WTC11 (cell line): ENCODE measurements around the gene ATP6V1A. TPM values are rescaled to one million over a fixed set of nuclear protein-coding genes. Genes with fewer than 3 reads are reported as not detected.

Experiments used
- ATAC-seq: fragments of 200-7000 bp; cut with Tn5 transposase; 2 replicates; pipeline ENCODE4 v1.10.0; 2021; ENCODE audit warnings: mild to moderate bottlenecking, moderate library complexity
- CTCF ChIA-PET: fragments of 300-600 bp; sonication (Branson Sonifier 250); formaldehyde crosslinking; loops from one replicate; lab custom pipeline; 2021; ENCODE audit warnings: antibody characterized with exemption; lab: Charles Lee
- POLR2A ChIA-PET: fragments of 350-600 bp; sonication (Branson Sonifier 250); formaldehyde crosslinking; loops from one replicate; lab custom pipeline; 2021; ENCODE audit warnings: antibody characterized with exemption; lab: Charles Lee
- DNase-seq: peaks from one replicate; pipeline ENCODE4 v3.0.0; 2021; ENCODE audit warnings: low spot score
- H3K27ac Mint-ChIP-seq: 2 replicates; pipeline ENCODE4 v1.8.0; 2021; ENCODE audit warnings: mixed read lengths
- H3K27me3 Mint-ChIP-seq: 2 replicates; pipeline ENCODE4 v1.8.0; 2021; ENCODE audit warnings: low read depth, mild to moderate bottlenecking, moderate library complexity, mixed read lengths
- H3K36me3 Mint-ChIP-seq: 2 replicates; pipeline ENCODE4 v1.8.0; 2021; ENCODE audit warnings: mixed read lengths
- H3K4me1 Mint-ChIP-seq: 2 replicates; pipeline ENCODE4 v1.8.0; 2022; ENCODE audit warnings: mixed read lengths
- H3K4me3 Mint-ChIP-seq: 2 replicates; pipeline ENCODE4 v1.8.0; 2021; ENCODE audit warnings: mild to moderate bottlenecking, moderate library complexity, mixed read lengths
- H3K9me3 Mint-ChIP-seq: 2 replicates; pipeline ENCODE4 v1.8.0; 2021; ENCODE audit warnings: mixed read lengths
- CBFB ChIP-seq: sonication (generic); formaldehyde crosslinking; IDR thresholded peaks from 2 replicates; pipeline ENCODE4 v1.8.1; 2022; ENCODE audit warnings: mild to moderate bottlenecking, low read depth, missing genetic modification reagents
- ELF4 ChIP-seq: sonication (generic); formaldehyde crosslinking; IDR thresholded peaks from 2 replicates; pipeline ENCODE4 v1.8.1; 2022; ENCODE audit warnings: low read depth, mild to moderate bottlenecking, moderate library complexity, missing genetic modification reagents
- EMX1 ChIP-seq: fragments of 250-450 bp; sonication (Bioruptor Pico); IDR thresholded peaks from 2 replicates; pipeline ENCODE4 v1.8.0; 2021; ENCODE audit warnings: mild to moderate bottlenecking
- ETV6 ChIP-seq: sonication (generic); formaldehyde crosslinking; IDR thresholded peaks from 2 replicates; pipeline ENCODE4 v1.8.1; 2022; ENCODE audit warnings: mild to moderate bottlenecking, missing genetic modification reagents
- GABPB1 ChIP-seq: sonication (generic); formaldehyde crosslinking; IDR thresholded peaks from 2 replicates; pipeline ENCODE4 v1.8.1; 2023; ENCODE audit warnings: mild to moderate bottlenecking, missing genetic modification reagents
- GRHL2 ChIP-seq: fragments of 250-450 bp; sonication (Bioruptor Pico); IDR thresholded peaks from 2 replicates; pipeline ENCODE4 v1.8.0; 2022; ENCODE audit warnings: mild to moderate bottlenecking, moderate library complexity; ENCODE audit not compliant: insufficient replicate concordance, severe bottlenecking
- HMGA2 ChIP-seq: fragments of 250-450 bp; sonication (Bioruptor Pico); IDR thresholded peaks from 2 replicates; pipeline ENCODE4 v1.4.0; 2021; ENCODE audit warnings: mild to moderate bottlenecking, moderate library complexity
- MXD4 ChIP-seq: fragments of 250-450 bp; sonication (Bioruptor Pico); IDR thresholded peaks from 2 replicates; pipeline ENCODE4 v1.8.0; 2021; ENCODE audit warnings: mild to moderate bottlenecking, moderate library complexity, borderline replicate concordance
- NR3C1 ChIP-seq: sonication (generic); formaldehyde crosslinking; conservative IDR thresholded peaks from 2 replicates; pipeline ENCODE4 v1.8.1; 2023; ENCODE audit warnings: low read depth, mild to moderate bottlenecking, missing genetic modification reagents
- PRRX2 ChIP-seq: fragments of 250-450 bp; sonication (Bioruptor Pico); IDR thresholded peaks from 2 replicates; pipeline ENCODE4 v1.8.0; 2021; ENCODE audit warnings: mild to moderate bottlenecking
- TCF7 ChIP-seq: sonication (generic); formaldehyde crosslinking; IDR thresholded peaks from 2 replicates; pipeline ENCODE4 v1.8.0; 2022; ENCODE audit warnings: mild to moderate bottlenecking, low read depth, missing genetic modification reagents, moderate library complexity
- ZNF121 ChIP-seq: sonication (generic); formaldehyde crosslinking; IDR thresholded peaks from 2 replicates; pipeline ENCODE4 v1.8.0; 2023; ENCODE audit warnings: missing genetic modification reagents
- ZNF671 ChIP-seq: fragments of 250-450 bp; sonication (Bioruptor Pico); IDR thresholded peaks from 2 replicates; pipeline ENCODE4 v1.8.0; 2021; ENCODE audit warnings: mild to moderate bottlenecking
- total RNA-seq: library from RNA; stranded (reverse); gene quantifications from 3 replicates; pipeline ENCODE4 v1.2.3, GENCODE V29; 2021
- TF ChIP-seq, protein P1 (sequence below): sonication (generic); formaldehyde crosslinking; conservative IDR thresholded peaks from 2 replicates; pipeline ENCODE4 v1.8.1; 2022; ENCODE audit warnings: mild to moderate bottlenecking, missing genetic modification reagents
- TF ChIP-seq, protein P2 (sequence below): sonication (generic); formaldehyde crosslinking; IDR thresholded peaks from 2 replicates; pipeline ENCODE4 v1.8.1; 2022; ENCODE audit warnings: low read depth, missing genetic modification reagents, borderline replicate concordance
- TF ChIP-seq, protein P3 (sequence below): sonication (generic); formaldehyde crosslinking; conservative IDR thresholded peaks from 2 replicates; pipeline ENCODE4 v1.8.1; 2023; ENCODE audit warnings: mild to moderate bottlenecking, low read depth, missing genetic modification reagents, moderate library complexity
- TF ChIP-seq, protein P4 (sequence below): sonication (generic); formaldehyde crosslinking; IDR thresholded peaks from 2 replicates; pipeline ENCODE4 v1.8.0; 2022; ENCODE audit warnings: mild to moderate bottlenecking, missing genetic modification reagents
- TF ChIP-seq, protein P5 (sequence below): sonication (generic); formaldehyde crosslinking; IDR thresholded peaks from 2 replicates; pipeline ENCODE4 v1.8.0; 2023; ENCODE audit warnings: missing genetic modification reagents, mild to moderate bottlenecking, borderline replicate concordance
- TF ChIP-seq, protein P6 (sequence below): fragments of 250-450 bp; sonication (Bioruptor Pico); IDR thresholded peaks from 2 replicates; pipeline ENCODE4 v2.1.2; 2022; ENCODE audit warnings: mild to moderate bottlenecking, moderate library complexity
- TF ChIP-seq, protein P7 (sequence below): sonication (generic); formaldehyde crosslinking; IDR thresholded peaks from 2 replicates; pipeline ENCODE4 v1.8.0; 2023; ENCODE audit warnings: mild to moderate bottlenecking, missing genetic modification reagents

Gene ATP6V1A
- total RNA-seq, 1 experiment from 2014 or later = 90.7 TPM

DNA sequence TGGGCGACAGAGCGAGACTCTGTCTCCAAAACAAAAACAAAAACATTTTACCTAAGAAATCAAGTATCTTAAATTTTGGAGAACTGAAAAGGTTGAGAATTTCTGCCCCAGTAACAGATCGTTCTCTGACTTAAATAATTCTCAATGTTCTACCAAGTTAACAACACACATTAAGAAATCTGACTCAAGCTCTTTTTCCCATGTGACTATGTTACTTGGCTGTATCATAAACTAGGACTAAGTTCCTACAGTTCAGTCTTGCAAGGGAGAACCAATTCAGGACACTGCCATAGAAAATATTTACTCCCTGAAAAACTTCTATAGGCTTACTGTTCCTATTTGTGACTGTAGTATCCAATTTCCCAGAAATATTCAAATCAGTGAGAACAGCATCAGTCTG is 29.5 kb upstream of the ATP6V1A start:
- Mint-ChIP-seq H3K9me3 (no peaks in the 10 kb centered on the region), H3K36me3 (peaks cover 37% of the 10 kb centered on the region), H3K27me3 (no peaks in the 10 kb centered on the region), H3K4me1 (no peaks in the 10 kb centered on the region), H3K27ac (no peak overlapping the region; the same call in 1 of the 2 replicates), H3K4me3 (no peak overlapping the region)
- ATAC-seq (no peak), DNase-seq (no peak)
- ChIA-PET CTCF (no interaction called here), POLR2A (no interaction called here)
- TF ChIP-seq TCF7 (no peak), ELF4 (CRISPR knock-in tag) (no peak), EMX1 (no peak), GABPB1 (no peak), HMGA2 (CRISPR knock-in tag) (no peak), ZNF121 (CRISPR knock-in tag) (no peak), PRRX2 (CRISPR knock-in tag) (no peak), ETV6 (CRISPR knock-in tag) (no peak), GRHL2 (CRISPR knock-in tag) (no peak), NR3C1 (CRISPR knock-in tag) (no peak)
- TF ChIP-seq, protein P1, sequence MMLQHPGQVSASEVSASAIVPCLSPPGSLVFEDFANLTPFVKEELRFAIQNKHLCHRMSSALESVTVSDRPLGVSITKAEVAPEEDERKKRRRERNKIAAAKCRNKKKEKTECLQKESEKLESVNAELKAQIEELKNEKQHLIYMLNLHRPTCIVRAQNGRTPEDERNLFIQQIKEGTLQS = no peak
- TF ChIP-seq, protein P2, sequence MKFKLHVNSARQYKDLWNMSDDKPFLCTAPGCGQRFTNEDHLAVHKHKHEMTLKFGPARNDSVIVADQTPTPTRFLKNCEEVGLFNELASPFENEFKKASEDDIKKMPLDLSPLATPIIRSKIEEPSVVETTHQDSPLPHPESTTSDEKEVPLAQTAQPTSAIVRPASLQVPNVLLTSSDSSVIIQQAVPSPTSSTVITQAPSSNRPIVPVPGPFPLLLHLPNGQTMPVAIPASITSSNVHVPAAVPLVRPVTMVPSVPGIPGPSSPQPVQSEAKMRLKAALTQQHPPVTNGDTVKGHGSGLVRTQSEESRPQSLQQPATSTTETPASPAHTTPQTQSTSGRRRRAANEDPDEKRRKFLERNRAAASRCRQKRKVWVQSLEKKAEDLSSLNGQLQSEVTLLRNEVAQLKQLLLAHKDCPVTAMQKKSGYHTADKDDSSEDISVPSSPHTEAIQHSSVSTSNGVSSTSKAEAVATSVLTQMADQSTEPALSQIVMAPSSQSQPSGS (CRISPR knock-in tag) = no peak
- TF ChIP-seq, protein P3, sequence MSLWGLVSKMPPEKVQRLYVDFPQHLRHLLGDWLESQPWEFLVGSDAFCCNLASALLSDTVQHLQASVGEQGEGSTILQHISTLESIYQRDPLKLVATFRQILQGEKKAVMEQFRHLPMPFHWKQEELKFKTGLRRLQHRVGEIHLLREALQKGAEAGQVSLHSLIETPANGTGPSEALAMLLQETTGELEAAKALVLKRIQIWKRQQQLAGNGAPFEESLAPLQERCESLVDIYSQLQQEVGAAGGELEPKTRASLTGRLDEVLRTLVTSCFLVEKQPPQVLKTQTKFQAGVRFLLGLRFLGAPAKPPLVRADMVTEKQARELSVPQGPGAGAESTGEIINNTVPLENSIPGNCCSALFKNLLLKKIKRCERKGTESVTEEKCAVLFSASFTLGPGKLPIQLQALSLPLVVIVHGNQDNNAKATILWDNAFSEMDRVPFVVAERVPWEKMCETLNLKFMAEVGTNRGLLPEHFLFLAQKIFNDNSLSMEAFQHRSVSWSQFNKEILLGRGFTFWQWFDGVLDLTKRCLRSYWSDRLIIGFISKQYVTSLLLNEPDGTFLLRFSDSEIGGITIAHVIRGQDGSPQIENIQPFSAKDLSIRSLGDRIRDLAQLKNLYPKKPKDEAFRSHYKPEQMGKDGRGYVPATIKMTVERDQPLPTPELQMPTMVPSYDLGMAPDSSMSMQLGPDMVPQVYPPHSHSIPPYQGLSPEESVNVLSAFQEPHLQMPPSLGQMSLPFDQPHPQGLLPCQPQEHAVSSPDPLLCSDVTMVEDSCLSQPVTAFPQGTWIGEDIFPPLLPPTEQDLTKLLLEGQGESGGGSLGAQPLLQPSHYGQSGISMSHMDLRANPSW (CRISPR knock-in tag) = no peak
- TF ChIP-seq, protein P4, sequence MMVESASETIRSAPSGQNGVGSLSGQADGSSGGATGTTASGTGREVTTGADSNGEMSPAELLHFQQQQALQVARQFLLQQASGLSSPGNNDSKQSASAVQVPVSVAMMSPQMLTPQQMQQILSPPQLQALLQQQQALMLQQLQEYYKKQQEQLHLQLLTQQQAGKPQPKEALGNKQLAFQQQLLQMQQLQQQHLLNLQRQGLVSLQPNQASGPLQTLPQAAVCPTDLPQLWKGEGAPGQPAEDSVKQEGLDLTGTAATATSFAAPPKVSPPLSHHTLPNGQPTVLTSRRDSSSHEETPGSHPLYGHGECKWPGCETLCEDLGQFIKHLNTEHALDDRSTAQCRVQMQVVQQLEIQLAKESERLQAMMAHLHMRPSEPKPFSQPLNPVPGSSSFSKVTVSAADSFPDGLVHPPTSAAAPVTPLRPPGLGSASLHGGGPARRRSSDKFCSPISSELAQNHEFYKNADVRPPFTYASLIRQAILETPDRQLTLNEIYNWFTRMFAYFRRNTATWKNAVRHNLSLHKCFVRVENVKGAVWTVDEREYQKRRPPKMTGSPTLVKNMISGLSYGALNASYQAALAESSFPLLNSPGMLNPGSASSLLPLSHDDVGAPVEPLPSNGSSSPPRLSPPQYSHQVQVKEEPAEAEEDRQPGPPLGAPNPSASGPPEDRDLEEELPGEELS (CRISPR knock-in tag) = no peak

DNA sequence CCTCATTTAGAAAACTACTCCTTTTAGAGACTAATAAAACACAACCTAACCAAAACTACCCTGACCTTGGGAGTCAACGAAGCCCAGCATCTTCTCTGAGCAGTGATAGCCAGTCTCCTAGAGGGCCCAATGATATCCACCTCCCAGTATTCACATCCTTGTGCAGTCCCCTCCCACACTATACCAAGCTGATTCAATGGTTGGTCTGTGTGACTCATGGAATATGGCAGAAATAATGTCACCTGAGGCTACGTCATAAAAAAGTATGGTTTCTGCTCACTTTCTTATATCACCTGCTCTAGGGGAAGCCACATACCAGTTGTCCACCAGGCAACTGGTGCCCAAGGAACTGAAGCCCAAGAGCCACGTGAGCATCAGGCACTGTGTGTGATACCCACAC is 29.0 kb upstream of the ATP6V1A start:
- ChIA-PET POLR2A (no interaction called here), CTCF (no interaction called here)
- no peak for TF ChIP-seq MXD4
- TF ChIP-seq, protein P5, sequence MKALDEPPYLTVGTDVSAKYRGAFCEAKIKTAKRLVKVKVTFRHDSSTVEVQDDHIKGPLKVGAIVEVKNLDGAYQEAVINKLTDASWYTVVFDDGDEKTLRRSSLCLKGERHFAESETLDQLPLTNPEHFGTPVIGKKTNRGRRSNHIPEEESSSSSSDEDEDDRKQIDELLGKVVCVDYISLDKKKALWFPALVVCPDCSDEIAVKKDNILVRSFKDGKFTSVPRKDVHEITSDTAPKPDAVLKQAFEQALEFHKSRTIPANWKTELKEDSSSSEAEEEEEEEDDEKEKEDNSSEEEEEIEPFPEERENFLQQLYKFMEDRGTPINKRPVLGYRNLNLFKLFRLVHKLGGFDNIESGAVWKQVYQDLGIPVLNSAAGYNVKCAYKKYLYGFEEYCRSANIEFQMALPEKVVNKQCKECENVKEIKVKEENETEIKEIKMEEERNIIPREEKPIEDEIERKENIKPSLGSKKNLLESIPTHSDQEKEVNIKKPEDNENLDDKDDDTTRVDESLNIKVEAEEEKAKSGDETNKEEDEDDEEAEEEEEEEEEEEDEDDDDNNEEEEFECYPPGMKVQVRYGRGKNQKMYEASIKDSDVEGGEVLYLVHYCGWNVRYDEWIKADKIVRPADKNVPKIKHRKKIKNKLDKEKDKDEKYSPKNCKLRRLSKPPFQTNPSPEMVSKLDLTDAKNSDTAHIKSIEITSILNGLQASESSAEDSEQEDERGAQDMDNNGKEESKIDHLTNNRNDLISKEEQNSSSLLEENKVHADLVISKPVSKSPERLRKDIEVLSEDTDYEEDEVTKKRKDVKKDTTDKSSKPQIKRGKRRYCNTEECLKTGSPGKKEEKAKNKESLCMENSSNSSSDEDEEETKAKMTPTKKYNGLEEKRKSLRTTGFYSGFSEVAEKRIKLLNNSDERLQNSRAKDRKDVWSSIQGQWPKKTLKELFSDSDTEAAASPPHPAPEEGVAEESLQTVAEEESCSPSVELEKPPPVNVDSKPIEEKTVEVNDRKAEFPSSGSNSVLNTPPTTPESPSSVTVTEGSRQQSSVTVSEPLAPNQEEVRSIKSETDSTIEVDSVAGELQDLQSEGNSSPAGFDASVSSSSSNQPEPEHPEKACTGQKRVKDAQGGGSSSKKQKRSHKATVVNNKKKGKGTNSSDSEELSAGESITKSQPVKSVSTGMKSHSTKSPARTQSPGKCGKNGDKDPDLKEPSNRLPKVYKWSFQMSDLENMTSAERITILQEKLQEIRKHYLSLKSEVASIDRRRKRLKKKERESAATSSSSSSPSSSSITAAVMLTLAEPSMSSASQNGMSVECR (CRISPR knock-in tag) = no peak
- TF ChIP-seq, protein P6, sequence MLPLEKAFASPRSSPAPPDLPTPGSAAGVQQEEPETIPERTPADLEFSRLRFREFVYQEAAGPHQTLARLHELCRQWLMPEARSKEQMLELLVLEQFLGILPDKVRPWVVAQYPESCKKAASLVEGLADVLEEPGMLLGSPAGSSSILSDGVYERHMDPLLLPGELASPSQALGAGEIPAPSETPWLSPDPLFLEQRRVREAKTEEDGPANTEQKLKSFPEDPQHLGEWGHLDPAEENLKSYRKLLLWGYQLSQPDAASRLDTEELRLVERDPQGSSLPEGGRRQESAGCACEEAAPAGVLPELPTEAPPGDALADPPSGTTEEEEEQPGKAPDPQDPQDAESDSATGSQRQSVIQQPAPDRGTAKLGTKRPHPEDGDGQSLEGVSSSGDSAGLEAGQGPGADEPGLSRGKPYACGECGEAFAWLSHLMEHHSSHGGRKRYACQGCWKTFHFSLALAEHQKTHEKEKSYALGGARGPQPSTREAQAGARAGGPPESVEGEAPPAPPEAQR (CRISPR knock-in tag) = no peak
- TF ChIP-seq ZNF671 (CRISPR knock-in tag) = no peak
- TF ChIP-seq, protein P7, sequence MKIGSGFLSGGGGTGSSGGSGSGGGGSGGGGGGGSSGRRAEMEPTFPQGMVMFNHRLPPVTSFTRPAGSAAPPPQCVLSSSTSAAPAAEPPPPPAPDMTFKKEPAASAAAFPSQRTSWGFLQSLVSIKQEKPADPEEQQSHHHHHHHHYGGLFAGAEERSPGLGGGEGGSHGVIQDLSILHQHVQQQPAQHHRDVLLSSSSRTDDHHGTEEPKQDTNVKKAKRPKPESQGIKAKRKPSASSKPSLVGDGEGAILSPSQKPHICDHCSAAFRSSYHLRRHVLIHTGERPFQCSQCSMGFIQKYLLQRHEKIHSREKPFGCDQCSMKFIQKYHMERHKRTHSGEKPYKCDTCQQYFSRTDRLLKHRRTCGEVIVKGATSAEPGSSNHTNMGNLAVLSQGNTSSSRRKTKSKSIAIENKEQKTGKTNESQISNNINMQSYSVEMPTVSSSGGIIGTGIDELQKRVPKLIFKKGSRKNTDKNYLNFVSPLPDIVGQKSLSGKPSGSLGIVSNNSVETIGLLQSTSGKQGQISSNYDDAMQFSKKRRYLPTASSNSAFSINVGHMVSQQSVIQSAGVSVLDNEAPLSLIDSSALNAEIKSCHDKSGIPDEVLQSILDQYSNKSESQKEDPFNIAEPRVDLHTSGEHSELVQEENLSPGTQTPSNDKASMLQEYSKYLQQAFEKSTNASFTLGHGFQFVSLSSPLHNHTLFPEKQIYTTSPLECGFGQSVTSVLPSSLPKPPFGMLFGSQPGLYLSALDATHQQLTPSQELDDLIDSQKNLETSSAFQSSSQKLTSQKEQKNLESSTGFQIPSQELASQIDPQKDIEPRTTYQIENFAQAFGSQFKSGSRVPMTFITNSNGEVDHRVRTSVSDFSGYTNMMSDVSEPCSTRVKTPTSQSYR (CRISPR knock-in tag) = no peak
- TF ChIP-seq CBFB (CRISPR knock-in tag) = no peak

More for the DNA sequence above, 29.0 kb upstream of the ATP6V1A start:
- Mint-ChIP-seq H3K27me3 (no peaks in the 10 kb centered on the region), H3K9me3 (no peaks in the 10 kb centered on the region), H3K4me3 (no peak overlapping the region), H3K4me1 (no peaks in the 10 kb centered on the region), H3K36me3 (peaks cover 41% of the 10 kb centered on the region), H3K27ac (peak overlapping the region; percentile 86)
- DNase-seq (no peak), ATAC-seq (peak; percentile 61)
